HUDEP-2 (cell line): ENCODE data around the gene KDM3A.
"Not testable (repeated sequence)": the region's sequence is repeated elsewhere in the genome, so short reads cannot be mapped to it uniquely, and the experiment has no call there.

Source experiments
- DNase-seq, 76 experiments: peaks; one replicate each; lab custom pipeline; 2025; ENCODE audit not compliant: unreplicated experiment in 76 of 76; lab: John Stamatoyannopoulos, UW

Gene KDM3A

GRCh38 chr2:86476918-86477317, 35.7 kb downstream of the KDM3A start:
- no peak for DNase-seq

- no peak for DNase-seq
These were observed 36.2 kb downstream of the KDM3A start for GRCh38 chr2:86477349-86477748.

GRCh38 chr2:86480105-86480504, 38.9 kb downstream of the KDM3A start:
- no peak for DNase-seq

GRCh38 chr2:86482034-86482433, 40.9 kb downstream of the KDM3A start:
- DNase-seq: no peak

GRCh38 chr2:86484385-86484784, 43.2 kb downstream of the KDM3A start:
- DNase-seq: no peak

GRCh38 chr2:86485103-86485502, 43.9 kb downstream of the KDM3A start:
- DNase-seq: no peak

- DNase-seq: no peak
These were observed 44.6 kb downstream of the KDM3A start for GRCh38 chr2:86485802-86486201.

- DNase-seq: no peak
These were observed 45.9 kb downstream of the KDM3A start for GRCh38 chr2:86487062-86487461.

- DNase-seq: no peak
These were observed 47.5 kb downstream of the KDM3A start for GRCh38 chr2:86488561-86489250.

- no peak for DNase-seq
These were observed 48.4 kb downstream of the KDM3A start for GRCh38 chr2:86489542-86489941.

- no peak for DNase-seq
These were observed 49.1 kb downstream of the KDM3A start for GRCh38 chr2:86490245-86490644.

- no peak for DNase-seq
These were observed 49.9 kb downstream of the KDM3A start for GRCh38 chr2:86491088-86491487.

GRCh38 chr2:86492048-86492453, 50.9 kb downstream of the KDM3A start:
- no peak for DNase-seq

- not testable (repeated sequence) for DNase-seq
These were observed 55.2 kb downstream of the KDM3A start for GRCh38 chr2:86496391-86496790.

GRCh38 chr2:86498468-86499260, 57.5 kb downstream of the KDM3A start:
- no peak for DNase-seq

GRCh38 chr2:86499326-86499725, 58.2 kb downstream of the KDM3A start:
- no peak for DNase-seq

GRCh38 chr2:86500325-86501083, 59.3 kb downstream of the KDM3A start:
- no peak for DNase-seq

- DNase-seq: no peak
These were observed 66.4 kb downstream of the KDM3A start for GRCh38 chr2:86507600-86507999.

- no peak for DNase-seq
These were observed 69.3 kb downstream of the KDM3A start for GRCh38 chr2:86510436-86510933.

GRCh38 chr2:86512034-86512433, 70.9 kb downstream of the KDM3A start:
- DNase-seq: no peak

- DNase-seq: no peak
These were observed 71.7 kb downstream of the KDM3A start for GRCh38 chr2:86512892-86513291.
